HG03066 (cell line): ENCODE results near the gene KIT.

Source experiments
- ATAC-seq: cut with Tn5 transposase; IDR thresholded peaks from one replicate; pipeline ENCODE4 v1.9.1; 2021; ENCODE audit warnings: low read depth; ENCODE audit not compliant: unreplicated experiment

The KIT gene

GRCh38 chr4:54659749-54660535 is 2.2 kb downstream of the KIT start:
- ATAC-seq: no peak

- no peak for ATAC-seq
Observed at GRCh38 chr4:54660591-54660990, 2.8 kb downstream of the KIT start.

- ATAC-seq: no peak
Observed at GRCh38 chr4:54661169-54661568, 3.4 kb downstream of the KIT start.

GRCh38 chr4:54661686-54662085 is 3.9 kb downstream of the KIT start:
- no peak for ATAC-seq

GRCh38 chr4:54662123-54662522 is 4.4 kb downstream of the KIT start:
- no peak for ATAC-seq

GRCh38 chr4:54662901-54663585 is 5.3 kb downstream of the KIT start:
- no peak for ATAC-seq

GRCh38 chr4:54664400-54664799 is 6.6 kb downstream of the KIT start:
- no peak for ATAC-seq

GRCh38 chr4:54668014-54668611 is 10.4 kb downstream of the KIT start:
- ATAC-seq: no peak

- ATAC-seq: no peak
Observed at GRCh38 chr4:54669831-54670230, 12.1 kb downstream of the KIT start.

GRCh38 chr4:54675721-54676461 is 18.1 kb downstream of the KIT start:
- no peak for ATAC-seq

- ATAC-seq: no peak
Observed at GRCh38 chr4:54676658-54677057, 18.9 kb downstream of the KIT start.

- ATAC-seq: no peak
Observed at GRCh38 chr4:54677416-54677815, 19.7 kb downstream of the KIT start.

GRCh38 chr4:54677853-54678650 is 20.3 kb downstream of the KIT start:
- ATAC-seq: no peak

GRCh38 chr4:54678826-54679225 is 21.1 kb downstream of the KIT start:
- ATAC-seq: no peak

- no peak for ATAC-seq
Observed at GRCh38 chr4:54679813-54680212, 22.1 kb downstream of the KIT start.

GRCh38 chr4:54683616-54684346 is 26.0 kb downstream of the KIT start:
- no peak for ATAC-seq

- ATAC-seq: no peak
Observed at GRCh38 chr4:54685810-54686209, 28.1 kb downstream of the KIT start.

- ATAC-seq: peak; percentile 42
Observed at GRCh38 chr4:54687887-54688841, 30.4 kb downstream of the KIT start.
